ENCODE results near the gene ERG.

- TF ChIP-seq, protein P1, sequence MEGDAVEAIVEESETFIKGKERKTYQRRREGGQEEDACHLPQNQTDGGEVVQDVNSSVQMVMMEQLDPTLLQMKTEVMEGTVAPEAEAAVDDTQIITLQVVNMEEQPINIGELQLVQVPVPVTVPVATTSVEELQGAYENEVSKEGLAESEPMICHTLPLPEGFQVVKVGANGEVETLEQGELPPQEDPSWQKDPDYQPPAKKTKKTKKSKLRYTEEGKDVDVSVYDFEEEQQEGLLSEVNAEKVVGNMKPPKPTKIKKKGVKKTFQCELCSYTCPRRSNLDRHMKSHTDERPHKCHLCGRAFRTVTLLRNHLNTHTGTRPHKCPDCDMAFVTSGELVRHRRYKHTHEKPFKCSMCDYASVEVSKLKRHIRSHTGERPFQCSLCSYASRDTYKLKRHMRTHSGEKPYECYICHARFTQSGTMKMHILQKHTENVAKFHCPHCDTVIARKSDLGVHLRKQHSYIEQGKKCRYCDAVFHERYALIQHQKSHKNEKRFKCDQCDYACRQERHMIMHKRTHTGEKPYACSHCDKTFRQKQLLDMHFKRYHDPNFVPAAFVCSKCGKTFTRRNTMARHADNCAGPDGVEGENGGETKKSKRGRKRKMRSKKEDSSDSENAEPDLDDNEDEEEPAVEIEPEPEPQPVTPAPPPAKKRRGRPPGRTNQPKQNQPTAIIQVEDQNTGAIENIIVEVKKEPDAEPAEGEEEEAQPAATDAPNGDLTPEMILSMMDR (IDR thresholded peaks at IDR 0.05), result no peak
- TF ChIP-seq ELF1 (IDR thresholded peaks at IDR 0.05) (no peak), FOSL2 (IDR thresholded peaks at IDR 0.05; ENCODE audit: borderline replicate concordance, low read depth) (no peak), USF2 (IDR thresholded peaks at IDR 0.05; ENCODE audit: borderline replicate concordance, low read depth, low read length) (no peak), RCOR1 (IDR thresholded peaks at IDR 0.05; ENCODE audit: low read length) (no peak), POLR2AphosphoS5 (IDR thresholded peaks at IDR 0.05; ENCODE audit: low read depth, low read length) (no peak)
These were observed 95.5 kb downstream of the ERG start for GRCh38 chr21:38402795-38403194.
